Fibroblast of gingiva (primary cell): Measurements from ENCODE around the gene HUS1.
"Not testable (repeated sequence)": the region's sequence is repeated elsewhere in the genome, so short reads cannot be mapped to it uniquely, and the experiment has no call there.

Source experiments
- DNase-seq: peaks from one replicate; pipeline ENCODE4 v3.0.0-alpha.2; 2011; ENCODE audit warnings: low read depth

The HUS1 gene

GRCh38 chr7:47944536-47945260, 34.7 kb downstream of the HUS1 start:
- DNase-seq = no peak

- DNase-seq = no peak
Measured at GRCh38 chr7:47943676-47944474, 35.5 kb downstream of the HUS1 start.

- not testable (repeated sequence) for DNase-seq
Measured at GRCh38 chr7:47942651-47943050, 36.8 kb downstream of the HUS1 start.

- peak; percentile 42 for DNase-seq
Measured at GRCh38 chr7:47942132-47942531, 37.3 kb downstream of the HUS1 start.

- DNase-seq = peak; percentile 87
Measured at GRCh38 chr7:47941136-47941844, 38.1 kb downstream of the HUS1 start.

- peak; percentile 37 for DNase-seq
Measured at GRCh38 chr7:47940088-47941013, 39.1 kb downstream of the HUS1 start.

GRCh38 chr7:47939425-47940036, 39.9 kb downstream of the HUS1 start:
- DNase-seq = no peak

GRCh38 chr7:47938574-47939165, 40.7 kb downstream of the HUS1 start:
- DNase-seq = no peak

- no peak for DNase-seq
Measured at GRCh38 chr7:47937711-47938573, 41.5 kb downstream of the HUS1 start.

- no peak for DNase-seq
Measured at GRCh38 chr7:47937065-47937687, 42.2 kb downstream of the HUS1 start.

GRCh38 chr7:47936323-47936722, 43.1 kb downstream of the HUS1 start:
- DNase-seq = no peak

- no peak for DNase-seq
Measured at GRCh38 chr7:47935336-47935735, 44.1 kb downstream of the HUS1 start.

- DNase-seq = no peak
Measured at GRCh38 chr7:47934831-47935230, 44.6 kb downstream of the HUS1 start.

- no peak for DNase-seq
Measured at GRCh38 chr7:47933215-47933614, 46.2 kb downstream of the HUS1 start.

- DNase-seq = no peak
Measured at GRCh38 chr7:47932466-47933037, 46.9 kb downstream of the HUS1 start.

- DNase-seq = peak; percentile 57
Measured at GRCh38 chr7:47932016-47932415, 47.4 kb downstream of the HUS1 start.

GRCh38 chr7:47931005-47932004, 48.1 kb downstream of the HUS1 start:
- peak; percentile 28 for DNase-seq

- no peak for DNase-seq
Measured at GRCh38 chr7:47924266-47924665, 55.1 kb downstream of the HUS1 start.
